Endothelial cell of umbilical vein (primary cell): ENCODE measurements around the gene SNX2. TPM values are rescaled to one million over a fixed set of nuclear protein-coding genes. Genes with fewer than 3 reads are reported as not detected.

ENCODE experiments used
- BruUV-seq: library from RNA; stranded (reverse); fragments of 400-500 nt; replicated peaks from 2 replicates; lab custom pipeline; 2021; lab: Mats Ljungman, UMichigan
- CTCF ChIA-PET: fragments of 300-600, 350-600 bp; sonication (Branson Sonifier 250); formaldehyde crosslinking; loops from one replicate; lab custom pipeline; 2021; ENCODE audit warnings: antibody characterized with exemption, inconsistent platforms; lab: Charles Lee
- POLR2A ChIA-PET: fragments of 300-600, 350-600 bp; sonication (Branson Sonifier 250); formaldehyde crosslinking; loops from one replicate; lab custom pipeline; 2021; ENCODE audit warnings: antibody characterized with exemption, inconsistent platforms; lab: Charles Lee
- DNase-seq: peaks from one replicate; pipeline ENCODE4 v3.0.0-alpha.2; 2011; ENCODE audit warnings: low read depth, low spot score
- FAIRE-seq: peaks from 2 replicates; lab custom pipeline; 2011; peaks lifted over from hg19 to GRCh38; lab: Jason Lieb, UNC
- H2AFZ ChIP-seq: 2 replicates; pipeline ENCODE4 v1.6.0; 2012; ENCODE audit warnings: low read depth, low read length, control low read depth, inconsistent platforms
- H3K27ac ChIP-seq: 2 replicates; pipeline ENCODE4 v1.5.1; 2011; ENCODE audit warnings: low read depth, mild to moderate bottlenecking, control low read depth, low read length, moderate library complexity; ENCODE audit not compliant: insufficient read depth
- H3K27me3 ChIP-seq, 2 experiments: 2 replicates each; pipeline versions ENCODE4 v1.6.0 to v1.6.1; 2011; ENCODE audit warnings: low read length in 2 of 2, mixed read lengths in 1 of 2; ENCODE audit not compliant: control insufficient read depth in 2 of 2, insufficient read depth in 2 of 2
- H3K36me3 ChIP-seq, 2 experiments: 2 replicates in 1 of 2; 3 replicates in 1 of 2; pipeline ENCODE4 v1.5.1; 2011; ENCODE audit warnings: low read length in 2 of 2, mild to moderate bottlenecking in 1 of 2, moderate library complexity in 1 of 2; ENCODE audit not compliant: control insufficient read depth in 2 of 2, insufficient read depth in 2 of 2; ENCODE audit errors: extremely low read depth in 1 of 2
- H3K4me1 ChIP-seq: 3 replicates; pipeline ENCODE4 v1.5.1; 2011; ENCODE audit warnings: mild to moderate bottlenecking, low read length; ENCODE audit not compliant: control insufficient read depth, insufficient read depth; ENCODE audit errors: extremely low read depth
- H3K4me2 ChIP-seq: 2 replicates; pipeline ENCODE4 v1.6.1; 2011; ENCODE audit warnings: low read length, control low read depth, mixed read lengths; ENCODE audit not compliant: insufficient read depth
- H3K4me3 ChIP-seq, 3 experiments: fragments of 200-600 bp in 1 of 3; sonication (generic), shearing (Covaris generic) in 1 of 3; replicated peaks in 1 of 3; 2 replicates each; pipeline ENCODE4 v1.5.1; 2011 to 2016; ENCODE audit warnings: control low read depth in 3 of 3, low read length in 3 of 3, mild to moderate bottlenecking in 2 of 3, inconsistent platforms in 1 of 3, low read depth in 1 of 3, moderate library complexity in 1 of 3; ENCODE audit not compliant: insufficient read depth in 1 of 3
- H3K79me2 ChIP-seq: 2 replicates; pipeline ENCODE4 v1.6.0; 2012; ENCODE audit warnings: low read length, inconsistent platforms; ENCODE audit not compliant: control insufficient read depth, insufficient read depth
- H3K9ac ChIP-seq: replicated peaks from 2 replicates; pipeline ENCODE3; 2011; ENCODE audit warnings: low read length, control low read depth; ENCODE audit not compliant: insufficient read depth; ENCODE audit errors: extremely low read depth
- H3K9me1 ChIP-seq: replicated peaks from 3 replicates; pipeline ENCODE4 v1.6.0; 2011; ENCODE audit warnings: mild to moderate bottlenecking, low read length; ENCODE audit not compliant: control insufficient read depth, insufficient read depth; ENCODE audit errors: extremely low read depth
- H3K9me3 ChIP-seq: replicated peaks from 2 replicates; pipeline ENCODE4 v1.5.1; 2012; ENCODE audit warnings: low read length, inconsistent platforms; ENCODE audit not compliant: control insufficient read depth, insufficient read depth
- H4K20me1 ChIP-seq: replicated peaks from 2 replicates; pipeline ENCODE3; 2011; ENCODE audit warnings: mild to moderate bottlenecking, low read length; ENCODE audit not compliant: control insufficient read depth, insufficient read depth; ENCODE audit errors: extremely low read depth
- CTCF ChIP-seq, 2 donors: IDR thresholded peaks; 1 replicate in 1 of 2; 2 replicates in 1 of 2; pipeline ENCODE4 v1.5.1; 2011; ENCODE audit warnings: low read length in 2 of 2, mild to moderate bottlenecking in 2 of 2, moderate library complexity in 2 of 2, control low read depth in 1 of 2, inconsistent platforms in 1 of 2, low read depth in 1 of 2; ENCODE audit not compliant: insufficient read depth in 1 of 2; ENCODE audit errors: extremely low read depth in 1 of 2
- EZH2 ChIP-seq: IDR thresholded peaks from 2 replicates; pipeline ENCODE4 v1.6.1; 2012; ENCODE audit warnings: borderline replicate concordance, low read depth, mild to moderate bottlenecking, moderate library complexity, low read length, inconsistent platforms; ENCODE audit not compliant: severe bottlenecking
- FOS ChIP-seq: IDR thresholded peaks from 2 replicates; pipeline ENCODE4 v1.6.1; 2011; ENCODE audit warnings: mild to moderate bottlenecking, low read length, moderate library complexity, borderline replicate concordance; ENCODE audit not compliant: insufficient read depth
- GATA2 ChIP-seq: IDR thresholded peaks from 2 replicates; pipeline ENCODE4 v1.7.0; 2011; ENCODE audit warnings: low read depth, mild to moderate bottlenecking, moderate library complexity, mixed read lengths, low read length; ENCODE audit not compliant: insufficient read length, insufficient read depth
- JUN ChIP-seq: IDR thresholded peaks from 2 replicates; pipeline ENCODE4 v1.6.1; 2011; ENCODE audit warnings: borderline replicate concordance, low read depth; ENCODE audit not compliant: insufficient read length, insufficient read depth
- MAX ChIP-seq: IDR thresholded peaks from 2 replicates; pipeline ENCODE4 v1.6.1; 2011; ENCODE audit not compliant: insufficient read depth, insufficient read length
- MYC ChIP-seq: IDR thresholded peaks from one replicate; pipeline ENCODE4 v1.6.1; 2011; ENCODE audit warnings: mild to moderate bottlenecking, low read depth, low read length
- POLR2A ChIP-seq: IDR thresholded peaks from 2 replicates; pipeline ENCODE4 v1.6.1; 2012; ENCODE audit warnings: low read depth, mild to moderate bottlenecking, control low read depth, low read length
- POLR2AphosphoS5 ChIP-seq: IDR thresholded peaks from 2 replicates; pipeline ENCODE4 v1.6.1; 2012; ENCODE audit warnings: low read depth, mild to moderate bottlenecking, control low read depth, low read length, moderate library complexity; ENCODE audit not compliant: insufficient read depth
- dilution Hi-C: fragments of 300-500 bp; cut with MboI; formaldehyde crosslinking; loops from one replicate; pipeline ENCODE4 v1.15.0; 2019; ENCODE audit warnings: low sequenced_read_pairs; ENCODE audit not compliant: extremely low pct_ligation_motif_present
- intact Hi-C: fragments of 100-400 bp; cut with micrococcal nuclease; formaldehyde crosslinking; loops from one replicate; pipeline ENCODE4 v1.10.0; 2022
- polyA plus RNA-seq, 4 experiments: library from polyadenylated mRNA; depleted of rRNA in 3 of 4; stranded (reverse) in 3 of 4; unstranded in 1 of 4; fragments of >200 nt; gene quantifications; 2 replicates each; pipeline versions ENCODE4 v1.2.1 to v1.2.3, GENCODE V29; 2011 to 2012; ENCODE audit warnings: missing spikeins in 1 of 4
- total RNA-seq: library from RNA; stranded (reverse); gene quantifications from 2 replicates; pipeline ENCODE4 v1.2.3, GENCODE V29; 2021

Gene SNX2
- total and polyA plus RNA-seq, 2 donors (not counting 3 experiments of a cell fraction or from before 2014, with no cell fraction given): 14.4 to 51.2 TPM

DNA sequence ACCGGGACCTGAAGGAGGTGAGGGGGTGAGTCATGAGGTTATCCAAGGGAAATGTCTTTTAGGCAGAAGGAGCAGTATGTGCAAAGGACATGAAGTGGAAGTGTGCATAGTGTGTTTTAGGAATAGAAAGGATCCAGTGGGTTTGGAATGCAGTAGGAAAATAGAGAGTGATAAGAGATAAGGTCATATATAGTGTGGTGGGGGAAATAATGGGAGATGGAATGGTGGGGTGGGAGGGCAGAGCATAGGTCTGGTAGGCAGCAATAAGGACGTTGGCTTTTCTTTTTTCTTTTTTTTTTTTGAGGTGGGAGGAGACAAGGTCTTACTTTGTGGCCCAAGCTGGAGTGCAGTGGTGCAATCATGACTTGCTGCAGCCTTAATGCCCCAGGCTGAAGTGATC, 88.4 kb downstream of the SNX2 start:
- intact Hi-C loops: no loop called here
- Histone ChIP-seq H2AFZ (no peak overlapping the region), H4K20me1 (no peaks in the 10 kb centered on the region), H3K9me3 (no peaks in the 10 kb centered on the region), H3K9ac (no peak overlapping the region), H3K4me3 (no peak overlapping the region), H3K27ac (no peak overlapping the region), H3K27me3 (no peaks in the 10 kb centered on the region), H3K9me1 (no peaks in the 10 kb centered on the region), H3K79me2 (no peaks in the 10 kb centered on the region), H3K36me3 (no peaks in the 10 kb centered on the region), H3K4me2 (no peak overlapping the region), H3K4me1 (peaks cover 5% of the 10 kb centered on the region)
- CTCF ChIA-PET: no interaction called here
- FAIRE-seq (no peak), DNase-seq (no peak)
- POLR2A ChIA-PET: no interaction called here
- BruUV-seq: no TSS peak
- dilution Hi-C loops: no loop called here
- TF ChIP-seq FOS (no peak), POLR2A (no peak), JUN (no peak), MYC (no peak), CTCF (IDR thresholded peaks at IDR 0.05; ENCODE audit: extremely low read depth in 1 of 2, insufficient read depth in 1 of 2, low read depth in 1 of 2, low read length in 2 of 2) (no peak), GATA2 (no peak)

- POLR2A ChIA-PET: no interaction called here
- H3K36me3 ChIP-seq: no peaks in the 10 kb centered on the region
- no peaks in the 10 kb centered on the region for H3K9me1 ChIP-seq
- H3K9me3 ChIP-seq: no peaks in the 10 kb centered on the region
- intact Hi-C loops (no loop called here), dilution Hi-C loops (no loop called here)
- H3K27me3 ChIP-seq: no peaks in the 10 kb centered on the region
- H3K4me1 ChIP-seq: peaks cover 3% of the 10 kb centered on the region
- H3K4me3 ChIP-seq: no peak overlapping the region
- no peak overlapping the region for H3K9ac ChIP-seq
- BruUV-seq: no TSS peak
- CTCF ChIA-PET: no interaction called here
- H3K79me2 ChIP-seq: no peaks in the 10 kb centered on the region
- TF ChIP-seq MAX (no peak), FOS (no peak), POLR2A (no peak), EZH2 (no peak), GATA2 (no peak), MYC (no peak), JUN (no peak), POLR2AphosphoS5 (no peak), CTCF (IDR thresholded peaks at IDR 0.05; ENCODE audit: extremely low read depth in 1 of 2, insufficient read depth in 1 of 2, low read depth in 1 of 2, low read length in 2 of 2) (no peak)
- no peak overlapping the region for H3K27ac ChIP-seq
- no peaks in the 10 kb centered on the region for H4K20me1 ChIP-seq
- H3K4me2 ChIP-seq: no peak overlapping the region
- DNase-seq (no peak), FAIRE-seq (no peak)
- H2AFZ ChIP-seq: no peak overlapping the region
Observed at GRCh38 chr5:122863721-122864120, 88.8 kb downstream of the SNX2 start.
